ENCODE results near the gene KBTBD4.
"Not testable (repeated sequence)": the region's sequence is repeated elsewhere in the genome, so short reads cannot be mapped to it uniquely, and the experiment has no call there.

The KBTBD4 gene

DNA sequence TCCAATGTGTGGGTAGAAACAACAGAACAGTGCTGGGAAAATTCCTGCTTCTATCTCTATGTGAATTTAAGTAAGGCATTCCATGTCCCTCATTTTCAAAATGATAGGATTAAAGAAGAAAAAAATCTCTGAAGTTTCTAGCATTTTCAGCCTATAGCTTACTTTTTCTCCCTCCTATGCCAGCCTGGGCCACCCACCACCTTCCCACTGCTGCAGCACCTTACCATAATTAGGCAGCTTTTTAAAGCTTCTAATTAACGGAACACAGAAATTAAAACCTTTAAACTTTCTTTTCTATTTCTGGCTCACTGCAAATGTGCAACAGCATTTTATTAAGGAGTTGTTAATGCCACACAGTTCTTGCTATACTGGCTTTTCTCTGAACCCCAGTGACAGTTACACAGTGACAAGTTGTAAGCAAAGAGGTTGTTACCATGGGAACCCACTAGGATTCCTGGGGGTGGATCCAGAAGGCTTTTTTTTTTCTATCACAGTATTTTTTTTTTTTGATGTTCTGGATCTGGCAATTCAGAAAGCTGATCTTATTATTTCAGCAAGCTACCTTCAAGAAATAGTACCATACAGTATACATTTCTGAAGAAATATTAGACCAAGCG, 46.1 kb downstream of the KBTBD4 start:
- Mint-ChIP-seq H3K27me3 (no peaks in the 10 kb centered on the region), H3K4me3 (no peak overlapping the region), H3K4me1 (ENCODE audit: low read depth) (peaks cover 54% of the 10 kb centered on the region), H3K27ac (peak overlapping the region; percentile 71), H3K36me3 (ENCODE audit: low read depth) (peaks cover 62% of the 10 kb centered on the region), H3K9me3 (no peaks in the 10 kb centered on the region)
- no peak for DNase-seq

DNA sequence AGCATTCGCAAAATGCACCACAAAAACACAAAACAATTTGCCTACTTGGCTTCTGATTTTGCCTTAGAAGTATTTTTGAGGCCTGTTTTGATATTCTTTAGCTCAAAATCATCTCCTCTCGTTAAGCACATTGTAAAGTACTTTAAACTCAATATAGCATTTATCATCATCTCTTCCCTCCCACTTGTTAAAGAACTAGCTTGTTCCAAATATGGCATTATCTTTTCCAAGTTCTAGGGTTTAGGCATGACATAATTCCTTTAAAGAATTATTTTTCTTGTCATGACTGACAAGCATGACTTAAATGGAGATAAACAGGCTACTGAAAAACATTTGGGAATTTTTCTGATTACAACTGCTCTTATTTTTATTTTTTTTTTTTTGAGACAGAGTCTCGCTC, 47.1 kb downstream of the KBTBD4 start:
- Mint-ChIP-seq H3K36me3 (ENCODE audit: low read depth) (peaks cover 55% of the 10 kb centered on the region), H3K9me3 (no peaks in the 10 kb centered on the region), H3K4me3 (no peak overlapping the region), H3K27ac (peak overlapping the region; percentile 66), H3K27me3 (no peaks in the 10 kb centered on the region), H3K4me1 (ENCODE audit: low read depth) (peaks cover 55% of the 10 kb centered on the region)
- DNase-seq, result no peak

DNA sequence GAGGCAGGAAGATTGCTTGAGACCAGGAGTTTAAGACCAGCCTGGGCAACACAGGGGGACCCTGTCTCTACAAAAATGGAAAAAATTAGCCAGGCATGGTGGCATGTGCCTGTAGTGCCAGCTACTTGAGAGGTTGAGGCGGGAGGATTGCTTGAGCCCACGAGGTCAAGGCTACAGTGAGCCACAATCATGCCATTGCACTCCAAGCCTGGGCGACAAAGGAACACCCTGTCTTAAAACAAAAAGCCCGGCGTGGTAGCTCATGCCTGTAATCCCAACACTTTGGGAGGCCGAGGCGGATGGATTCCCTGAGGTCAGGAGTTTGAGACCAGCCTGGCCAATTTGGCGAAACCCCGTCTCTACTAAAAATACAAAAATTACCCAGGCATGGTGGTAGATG, 48.0 kb downstream of the KBTBD4 start:
- Mint-ChIP-seq H3K36me3 (ENCODE audit: low read depth) (peaks cover 55% of the 10 kb centered on the region), H3K27ac (peak overlapping the region; percentile 63)

GRCh38 chr11:47529951-47530350, 48.8 kb downstream of the KBTBD4 start:
- peaks cover 64% of the 10 kb centered on the region for H3K4me1 Mint-ChIP-seq (ENCODE audit: low read depth)
- H3K4me3 Mint-ChIP-seq, result no peak overlapping the region
- H3K27me3 Mint-ChIP-seq, result no peaks in the 10 kb centered on the region
- no peaks in the 10 kb centered on the region for H3K9me3 Mint-ChIP-seq
- no peak for DNase-seq
- H3K27ac Mint-ChIP-seq, result peak overlapping the region; percentile 63
- peaks cover 55% of the 10 kb centered on the region for H3K36me3 Mint-ChIP-seq (ENCODE audit: low read depth)

More for the DNA sequence above, 48.0 kb downstream of the KBTBD4 start:
- not testable (repeated sequence) for H3K9me3 Mint-ChIP-seq, H3K27me3 Mint-ChIP-seq, DNase-seq, H3K4me3 Mint-ChIP-seq
- peaks cover 59% of the 10 kb centered on the region for H3K4me1 Mint-ChIP-seq (ENCODE audit: low read depth)

GRCh38 chr11:47527186-47527585, 51.6 kb downstream of the KBTBD4 start:
- peak overlapping the region; percentile 40 for H3K27ac Mint-ChIP-seq
- peaks cover 42% of the 10 kb centered on the region for H3K36me3 Mint-ChIP-seq (ENCODE audit: low read depth)
- H3K4me1 Mint-ChIP-seq (ENCODE audit: low read depth), result peaks cover 73% of the 10 kb centered on the region
- H3K9me3 Mint-ChIP-seq, result no peaks in the 10 kb centered on the region
- H3K4me3 Mint-ChIP-seq, result no peak overlapping the region
- no peak for DNase-seq
- no peaks in the 10 kb centered on the region for H3K27me3 Mint-ChIP-seq

GRCh38 chr11:47526032-47526431, 52.7 kb downstream of the KBTBD4 start:
- H3K9me3 Mint-ChIP-seq, H3K4me3 Mint-ChIP-seq, H3K27me3 Mint-ChIP-seq, DNase-seq: not testable (repeated sequence)
- H3K4me1 Mint-ChIP-seq (ENCODE audit: low read depth), result peaks cover 74% of the 10 kb centered on the region
- H3K27ac Mint-ChIP-seq, result peak overlapping the region; percentile 85
- H3K36me3 Mint-ChIP-seq (ENCODE audit: low read depth), result peaks cover 40% of the 10 kb centered on the region

DNA sequence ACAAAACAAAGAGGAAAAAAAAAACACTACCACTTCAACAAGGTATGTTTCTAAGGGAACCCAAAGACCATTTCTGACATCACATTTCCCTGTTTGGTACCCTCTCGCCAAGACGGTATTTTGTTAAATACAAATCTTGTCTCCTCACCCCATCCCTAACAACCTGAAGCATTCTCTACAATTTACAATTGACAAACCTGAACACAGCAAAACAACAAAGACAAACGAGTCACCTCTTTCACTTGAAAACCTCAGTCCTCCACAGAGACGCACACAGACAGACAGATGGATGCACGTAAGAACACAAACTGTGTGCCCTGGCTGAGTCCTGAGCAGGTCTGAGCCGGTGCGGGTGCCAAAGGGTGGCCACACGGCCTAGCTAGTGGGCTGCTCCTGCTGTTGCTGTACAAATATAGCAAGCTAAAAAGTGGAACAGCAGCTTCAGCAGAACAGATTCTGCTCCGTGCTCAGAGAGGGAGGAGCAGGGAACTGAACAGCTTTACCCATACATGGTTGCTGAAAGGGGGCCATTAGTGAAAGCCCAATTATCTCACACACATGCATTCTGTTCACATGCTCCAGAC, 54.4 kb downstream of the KBTBD4 start:
- peak overlapping the region; percentile 88 for H3K27ac Mint-ChIP-seq
- H3K27me3 Mint-ChIP-seq, result no peaks in the 10 kb centered on the region
- H3K9me3 Mint-ChIP-seq, result no peaks in the 10 kb centered on the region
- peaks cover 35% of the 10 kb centered on the region for H3K36me3 Mint-ChIP-seq (ENCODE audit: low read depth)
- peaks cover 74% of the 10 kb centered on the region for H3K4me1 Mint-ChIP-seq (ENCODE audit: low read depth)
- H3K4me3 Mint-ChIP-seq, result peak overlapping the region; percentile 46
- no peak for DNase-seq

GRCh38 chr11:47523490-47524225, 55.1 kb downstream of the KBTBD4 start:
- H3K4me1 Mint-ChIP-seq (ENCODE audit: low read depth), result peaks cover 80% of the 10 kb centered on the region

More at GRCh38 chr11:47523490-47524225, 55.1 kb downstream of the KBTBD4 start:
- Mint-ChIP-seq H3K36me3 (ENCODE audit: low read depth) (peaks cover 35% of the 10 kb centered on the region), H3K27ac (peak overlapping the region; percentile 88), H3K9me3 (no peaks in the 10 kb centered on the region), H3K4me3 (peak overlapping the region; percentile 46), H3K27me3 (no peaks in the 10 kb centered on the region)
- no peak for DNase-seq

All from activated T-cell treated with anti-CD3 and anti-CD28 coated beads, Interleukin-2, amount 50 U/mL, for 24 hours (primary cell).